Measurements from ENCODE around the gene ZDHHC4. TPM values are rescaled to one million over a fixed set of nuclear protein-coding genes. Genes with fewer than 3 reads are reported as not detected.

The ZDHHC4 gene
- total RNA-seq, 2 experiments from 2014 or later = 32.1 to 32.9 TPM

- H3K4me1 Mint-ChIP-seq (ENCODE audit: low read depth) = no peaks in the 10 kb centered on the region
Measured at GRCh38 chr7:6607651-6608051, 30.4 kb downstream of the ZDHHC4 start.

GRCh38 chr7:6608081-6608480, 30.8 kb downstream of the ZDHHC4 start:
- ChIA-PET POLR2A (no interaction called here), CTCF (no interaction called here)
- H3K27me3 ChIP-seq (ENCODE audit: control insufficient read depth in 1 of 2, insufficient read depth in 2 of 2, low read length in 2 of 2) = no peaks in the 10 kb centered on the region
- Mint-ChIP-seq H3K36me3 (ENCODE audit: low read depth) (peaks cover 31% of the 10 kb centered on the region), H3K9me3 (no peaks in the 10 kb centered on the region), H3K27me3 (no peaks in the 10 kb centered on the region), H3K4me1 (ENCODE audit: low read depth) (no peaks in the 10 kb centered on the region), H3K4me3 (no peak overlapping the region), H3K27ac (no peak overlapping the region)
- H3K4me1 ChIP-seq (ENCODE audit: insufficient read depth, low read length) = no peaks in the 10 kb centered on the region
- intact Hi-C loops (cut with DNase I, micrococcal nuclease) = no loop called here
- ATAC-seq (ENCODE audit: poor library complexity) (no peak), DNase-seq (no peak)
- H3K36me3 ChIP-seq (ENCODE audit: insufficient read depth, low read length) = peaks cover 43% of the 10 kb centered on the region
- no peak overlapping the region for H3K27ac ChIP-seq (ENCODE audit: low read depth in 1 of 2, low read length in 2 of 2)
- H3K9me3 ChIP-seq (ENCODE audit: control insufficient read depth in 1 of 2, insufficient read depth in 1 of 2, low read length in 2 of 2) = no peaks in the 10 kb centered on the region
- H3K4me3 ChIP-seq (ENCODE audit: low read length) = no peak overlapping the region
- TF ChIP-seq CTCF (IDR thresholded peaks at IDR 0.05) = no peak

More at GRCh38 chr7:6607651-6608051, 30.4 kb downstream of the ZDHHC4 start:
- TF ChIP-seq CTCF (IDR thresholded peaks at IDR 0.05) = no peak
- intact Hi-C loops (cut with DNase I, micrococcal nuclease) = no loop called here
- no peak for ATAC-seq (ENCODE audit: poor library complexity)
- Histone ChIP-seq H3K4me3 (ENCODE audit: low read length) (no peak overlapping the region), H3K27ac (ENCODE audit: low read depth in 1 of 2, low read length in 2 of 2) (no peak overlapping the region), H3K36me3 (ENCODE audit: insufficient read depth, low read length) (peaks cover 45% of the 10 kb centered on the region), H3K9me3 (ENCODE audit: control insufficient read depth in 1 of 2, insufficient read depth in 1 of 2, low read length in 2 of 2) (no peaks in the 10 kb centered on the region), H3K4me1 (ENCODE audit: insufficient read depth, low read length) (no peaks in the 10 kb centered on the region), H3K27me3 (ENCODE audit: control insufficient read depth in 1 of 2, insufficient read depth in 2 of 2, low read length in 2 of 2) (no peaks in the 10 kb centered on the region)
- Mint-ChIP-seq H3K27me3 (no peaks in the 10 kb centered on the region), H3K4me3 (no peak overlapping the region), H3K9me3 (no peaks in the 10 kb centered on the region), H3K36me3 (ENCODE audit: low read depth) (peaks cover 32% of the 10 kb centered on the region), H3K27ac (no peak overlapping the region)
- ChIA-PET POLR2A (no interaction called here), CTCF (no interaction called here)
- no peak for DNase-seq

- no peaks in the 10 kb centered on the region for H3K9me3 Mint-ChIP-seq
- H3K27me3 ChIP-seq (ENCODE audit: control insufficient read depth in 1 of 2, insufficient read depth in 2 of 2, low read length in 2 of 2) = no peaks in the 10 kb centered on the region
Measured at GRCh38 chr7:6608794-6609193, 31.5 kb downstream of the ZDHHC4 start.

More at GRCh38 chr7:6608794-6609193, 31.5 kb downstream of the ZDHHC4 start:
- intact Hi-C loops (cut with DNase I, micrococcal nuclease) = no loop called here
- CTCF ChIA-PET = no interaction called here
- peaks cover 41% of the 10 kb centered on the region for H3K36me3 ChIP-seq (ENCODE audit: insufficient read depth, low read length)
- no peak overlapping the region for H3K4me3 ChIP-seq (ENCODE audit: low read length)
- no peaks in the 10 kb centered on the region for H3K27me3 Mint-ChIP-seq
- H3K4me1 ChIP-seq (ENCODE audit: insufficient read depth, low read length) = no peaks in the 10 kb centered on the region
- no peak for TF ChIP-seq CTCF (IDR thresholded peaks at IDR 0.05)
- ATAC-seq (ENCODE audit: poor library complexity) (no peak), DNase-seq (no peak)
- H3K27ac Mint-ChIP-seq = no peak overlapping the region
- H3K4me1 Mint-ChIP-seq (ENCODE audit: low read depth) = no peaks in the 10 kb centered on the region
- no peak overlapping the region for H3K4me3 Mint-ChIP-seq
- peaks cover 28% of the 10 kb centered on the region for H3K36me3 Mint-ChIP-seq (ENCODE audit: low read depth)
- POLR2A ChIA-PET = no interaction called here
- no peak overlapping the region for H3K27ac ChIP-seq (ENCODE audit: low read depth in 1 of 2, low read length in 2 of 2)
- H3K9me3 ChIP-seq (ENCODE audit: control insufficient read depth in 1 of 2, insufficient read depth in 1 of 2, low read length in 2 of 2) = no peaks in the 10 kb centered on the region

Data from CD4-positive, alpha-beta T cell (primary cell).